ENCODE measurements around the gene ITIH5. TPM values are rescaled to one million over a fixed set of nuclear protein-coding genes. Genes with fewer than 3 reads are reported as not detected.

ITIH5 gene
- total RNA-seq, 3 donors from 2014 or later (not counting 1 experiment from before 2014, with no cell fraction given): not detected

GRCh38 chr10:7609556-7609955, 57.2 kb downstream of the ITIH5 start:
- peaks cover 12 to 15% of the 10 kb centered on the region in 2 donors for H3K27me3 Mint-ChIP-seq (ENCODE audit: low read depth in 2 of 2)
- Histone ChIP-seq H3K4me1 (ENCODE audit: control insufficient read depth, insufficient read depth, low read length) (no peaks in the 10 kb centered on the region), H3K4me3 (ENCODE audit: low read length) (no peak overlapping the region), H3K9me3 (ENCODE audit: control insufficient read depth, insufficient read depth, low read length) (no peaks in the 10 kb centered on the region), H3K27me3 (ENCODE audit: control insufficient read depth, insufficient read depth, low read length) (no peaks in the 10 kb centered on the region), H3K27ac (ENCODE audit: low read length) (no peak overlapping the region), H3K36me3 (ENCODE audit: control insufficient read depth, insufficient read depth, low read length) (no peaks in the 10 kb centered on the region)
- no peak overlapping the region for H3K27ac Mint-ChIP-seq
- intact Hi-C loops (cut with micrococcal nuclease): no loop called here
- DNase-seq (no peak), ATAC-seq (no peak)
- no peak overlapping the region for H3K4me3 Mint-ChIP-seq
- no peaks in the 10 kb centered on the region for H3K9me3 Mint-ChIP-seq
- H3K36me3 Mint-ChIP-seq: no peaks in the 10 kb centered on the region
- TF ChIP-seq CTCF (IDR thresholded peaks at IDR 0.05): no peak
- 86% methylated on average over 5 of the region's 5 CpGs for WGBS (ENCODE audit: insufficient coverage)
- no peaks in the 10 kb centered on the region for H3K4me1 Mint-ChIP-seq

- Histone ChIP-seq H3K27me3 (ENCODE audit: control insufficient read depth, insufficient read depth, low read length) (no peaks in the 10 kb centered on the region), H3K4me1 (ENCODE audit: control insufficient read depth, insufficient read depth, low read length) (no peaks in the 10 kb centered on the region), H3K27ac (ENCODE audit: low read length) (no peak overlapping the region), H3K4me3 (ENCODE audit: low read length) (no peak overlapping the region), H3K36me3 (ENCODE audit: control insufficient read depth, insufficient read depth, low read length) (no peaks in the 10 kb centered on the region), H3K9me3 (ENCODE audit: control insufficient read depth, insufficient read depth, low read length) (no peaks in the 10 kb centered on the region)
- ATAC-seq: no peak
- H3K27ac Mint-ChIP-seq: no peak overlapping the region
- H3K4me3 Mint-ChIP-seq: no peak overlapping the region
- H3K27me3 Mint-ChIP-seq (ENCODE audit: low read depth in 2 of 2): peaks cover 12 to 15% of the 10 kb centered on the region in 2 donors
- DNase-seq: no peak
- TF ChIP-seq CTCF (IDR thresholded peaks at IDR 0.05): no peak
- H3K4me1 Mint-ChIP-seq: no peaks in the 10 kb centered on the region
- H3K36me3 Mint-ChIP-seq: no peaks in the 10 kb centered on the region
- 92% methylated on average over 11 of the region's 11 CpGs for WGBS (ENCODE audit: insufficient coverage)
- intact Hi-C loops (cut with micrococcal nuclease): no loop called here
- no peaks in the 10 kb centered on the region for H3K9me3 Mint-ChIP-seq
Measured at GRCh38 chr10:7608001-7608400, 58.8 kb downstream of the ITIH5 start.

GRCh38 chr10:7606951-7607404, 59.8 kb downstream of the ITIH5 start:
- Histone ChIP-seq H3K27ac (ENCODE audit: low read length) (no peak overlapping the region), H3K36me3 (ENCODE audit: control insufficient read depth, insufficient read depth, low read length) (no peaks in the 10 kb centered on the region), H3K4me3 (ENCODE audit: low read length) (no peak overlapping the region), H3K4me1 (ENCODE audit: control insufficient read depth, insufficient read depth, low read length) (no peaks in the 10 kb centered on the region), H3K27me3 (ENCODE audit: control insufficient read depth, insufficient read depth, low read length) (no peaks in the 10 kb centered on the region), H3K9me3 (ENCODE audit: control insufficient read depth, insufficient read depth, low read length) (no peaks in the 10 kb centered on the region)
- no peak overlapping the region for H3K4me3 Mint-ChIP-seq
- H3K4me1 Mint-ChIP-seq: no peaks in the 10 kb centered on the region
- 69% methylated on average over 4 of the region's 4 CpGs for WGBS (ENCODE audit: insufficient coverage)
- no peak for DNase-seq
- no peak overlapping the region for H3K27ac Mint-ChIP-seq
- peaks cover 12 to 21% of the 10 kb centered on the region in 2 donors for H3K27me3 Mint-ChIP-seq (ENCODE audit: low read depth in 2 of 2)
- intact Hi-C loops (cut with micrococcal nuclease): no loop called here
- no peaks in the 10 kb centered on the region for H3K36me3 Mint-ChIP-seq
- no peak for TF ChIP-seq CTCF (IDR thresholded peaks at IDR 0.05)
- H3K9me3 Mint-ChIP-seq: no peaks in the 10 kb centered on the region
- no peak for ATAC-seq

- ATAC-seq: no peak
- DNase-seq: no peak
- Histone ChIP-seq H3K4me3 (ENCODE audit: low read length) (no peak overlapping the region), H3K9me3 (ENCODE audit: control insufficient read depth, insufficient read depth, low read length) (no peaks in the 10 kb centered on the region), H3K27me3 (ENCODE audit: control insufficient read depth, insufficient read depth, low read length) (no peaks in the 10 kb centered on the region), H3K36me3 (ENCODE audit: control insufficient read depth, insufficient read depth, low read length) (no peaks in the 10 kb centered on the region), H3K4me1 (ENCODE audit: control insufficient read depth, insufficient read depth, low read length) (no peaks in the 10 kb centered on the region), H3K27ac (ENCODE audit: low read length) (no peak overlapping the region)
- Mint-ChIP-seq H3K4me1 (no peaks in the 10 kb centered on the region), H3K4me3 (no peak overlapping the region), H3K27me3 (ENCODE audit: low read depth in 2 of 2) (peaks cover 12 to 21% of the 10 kb centered on the region in 2 donors), H3K27ac (no peak overlapping the region), H3K36me3 (no peaks in the 10 kb centered on the region), H3K9me3 (no peaks in the 10 kb centered on the region)
- intact Hi-C loops (cut with micrococcal nuclease): no loop called here
- TF ChIP-seq CTCF (IDR thresholded peaks at IDR 0.05): no peak
- 91% methylated on average over 11 of the region's 11 CpGs for WGBS (ENCODE audit: insufficient coverage)
Measured at GRCh38 chr10:7605565-7606295, 61.0 kb downstream of the ITIH5 start.
